B cell (primary cell): ENCODE data around the gene LDB3. TPM values are rescaled to one million over a fixed set of nuclear protein-coding genes. Genes with fewer than 3 reads are reported as not detected.

ENCODE experiments used
- ATAC-seq: fragments of 200-7000 bp; cut with Tn5 transposase; one replicate; pipeline ENCODE4 v1.10.0; 2021; ENCODE audit warnings: low read depth, mild to moderate bottlenecking, moderate number of reproducible peaks, moderate library complexity
- CTCF ChIA-PET: fragments of 350-600 bp; sonication (Branson Sonifier 250); formaldehyde crosslinking; loops from one replicate; lab custom pipeline; 2021; ENCODE audit warnings: antibody characterized with exemption, inconsistent platforms; lab: Charles Lee
- POLR2A ChIA-PET: fragments of 350-600 bp; sonication (Branson Sonifier 250); formaldehyde crosslinking; loops from one replicate; lab custom pipeline; 2021; ENCODE audit warnings: antibody characterized with exemption; lab: Charles Lee
- DNase-seq: peaks from one replicate; pipeline ENCODE4 v3.0.0; 2013
- H2AFZ ChIP-seq: 2 replicates; pipeline ENCODE4 v1.6.1; 2012; ENCODE audit warnings: mild to moderate bottlenecking, low read depth, low read length; ENCODE audit not compliant: insufficient read depth, poor library complexity, severe bottlenecking
- H3K27ac ChIP-seq, 2 donors: 1 replicate in 1 of 2; 2 replicates in 1 of 2; pipeline ENCODE4 v1.5.1; 2012 to 2013; ENCODE audit warnings: low read length in 2 of 2, mild to moderate bottlenecking in 2 of 2, moderate library complexity in 1 of 2
- H3K27me3 ChIP-seq, 4 experiments: fragments of 200-600 bp in 1 of 4; sonication (generic) in 1 of 4; replicated peaks in 1 of 4; 1 replicate in 2 of 4; 2 replicates in 2 of 4; pipeline versions ENCODE4 v1.6.1 to v1.7.0; 2013 to 2016; ENCODE audit warnings: low read length in 3 of 4, mild to moderate bottlenecking in 2 of 4, mixed read lengths in 1 of 4, moderate library complexity in 1 of 4; ENCODE audit not compliant: insufficient read depth in 4 of 4, control insufficient read depth in 3 of 4; ENCODE audit errors: control extremely low read depth in 1 of 4
- H3K36me3 ChIP-seq, 2 experiments: replicated peaks in 1 of 2; 1 replicate in 1 of 2; 2 replicates in 1 of 2; pipeline versions ENCODE4 v1.6.1 to v1.7.1; 2013; ENCODE audit warnings: low read length in 1 of 2; ENCODE audit not compliant: insufficient read depth in 2 of 2, control insufficient read depth in 1 of 2; ENCODE audit errors: control extremely low read depth in 1 of 2, extremely low read depth in 1 of 2
- H3K4me1 ChIP-seq, 2 donors: fragments of 200-600 bp in 1 of 2; sonication (generic) in 1 of 2; 1 replicate in 1 of 2; 2 replicates in 1 of 2; pipeline versions ENCODE4 v1.5.1 to v1.6.1; 2013 to 2017; ENCODE audit warnings: low read length in 2 of 2; ENCODE audit not compliant: control insufficient read depth in 2 of 2, insufficient read depth in 2 of 2
- H3K4me2 ChIP-seq: replicated peaks from 2 replicates; pipeline ENCODE3; 2012; ENCODE audit warnings: mild to moderate bottlenecking, low read depth, low read length; ENCODE audit not compliant: poor library complexity, severe bottlenecking
- H3K4me3 ChIP-seq, 5 experiments: fragments of 200-600 bp in 1 of 5; sonication (generic) in 1 of 5; 1 replicate in 3 of 5; 2 replicates in 2 of 5; pipeline versions ENCODE4 v1.5.1 to v1.7.0; 2011 to 2016; ENCODE audit warnings: low read length in 4 of 5, mild to moderate bottlenecking in 4 of 5, low read depth in 2 of 5, control low read depth in 1 of 5, moderate library complexity in 1 of 5; ENCODE audit not compliant: insufficient read depth in 1 of 5; ENCODE audit errors: control extremely low read depth in 1 of 5, extremely low read depth in 1 of 5
- H3K79me2 ChIP-seq: fragments of 200-600 bp; sonication (generic); one replicate; pipeline ENCODE4 v1.6.0; 2016; ENCODE audit warnings: low read length; ENCODE audit not compliant: control insufficient read depth, insufficient read depth
- H3K9ac ChIP-seq: fragments of 200-600 bp; sonication (generic); 2 replicates; pipeline ENCODE4 v1.6.1; 2017; ENCODE audit warnings: mild to moderate bottlenecking, low read length, moderate library complexity
- H3K9me3 ChIP-seq, 3 donors: one replicate each; pipeline versions ENCODE4 v1.6.1 to v1.7.1; 2013; ENCODE audit warnings: low read length in 2 of 3; ENCODE audit not compliant: control insufficient read depth in 2 of 3, insufficient read depth in 1 of 3; ENCODE audit errors: control extremely low read depth in 1 of 3
- H4K20me1 ChIP-seq: 2 replicates; pipeline ENCODE4 v1.6.0; 2012; ENCODE audit warnings: mild to moderate bottlenecking, low read length; ENCODE audit not compliant: insufficient read depth, control insufficient read depth, poor library complexity, severe bottlenecking
- H3K27ac Mint-ChIP-seq: one replicate; pipeline ENCODE4 v1.8.0; 2021; ENCODE audit warnings: mixed read lengths
- H3K27me3 Mint-ChIP-seq: one replicate; pipeline ENCODE4 v1.8.0; 2021; ENCODE audit warnings: mixed read lengths
- H3K4me1 Mint-ChIP-seq: one replicate; pipeline ENCODE4 v1.8.0; 2021; ENCODE audit warnings: mixed read lengths
- H3K4me3 Mint-ChIP-seq: one replicate; pipeline ENCODE4 v1.8.0; 2021; ENCODE audit warnings: mixed read lengths
- H3K9me3 Mint-ChIP-seq: one replicate; pipeline ENCODE4 v1.8.0; 2022; ENCODE audit warnings: mixed read lengths; ENCODE audit not compliant: insufficient read depth
- EZH2 ChIP-seq: IDR thresholded peaks from 2 replicates; pipeline ENCODE4 v1.6.1; 2012; ENCODE audit warnings: borderline replicate concordance, low read depth, mild to moderate bottlenecking, moderate library complexity, low read length; ENCODE audit not compliant: insufficient read depth, poor library complexity, severe bottlenecking
- WGBS: methylation state at CpG from one replicate; pipeline ENCODE4 v1.1.5; 2013; ENCODE audit warnings: missing lambda C conversion rate; ENCODE audit not compliant: insufficient coverage; 5-methylcytosine and 5-hydroxymethylcytosine counted together
- intact Hi-C: fragments of 100-400 bp; cut with micrococcal nuclease; formaldehyde crosslinking; loops from one replicate; pipeline ENCODE4 v1.10.0; 2022
- polyA plus RNA-seq: library from polyadenylated mRNA; depleted of rRNA; stranded (reverse); fragments of >200 nt; gene quantifications from 2 replicates; pipeline ENCODE4 v1.2.3, GENCODE V29; 2012
- total RNA-seq, 2 donors: library from RNA; stranded (reverse); fragments of 120-200 nt in 1 of 2; gene quantifications; 1 replicate in 1 of 2; 2 replicates in 1 of 2; pipeline versions ENCODE4 v1.2.3 to v1.2.4, GENCODE V29; 2013 to 2022
- TF ChIP-seq, protein P1 (sequence below): fragments of 200-600 bp; IDR thresholded peaks from one replicate; pipeline ENCODE4 v1.8.0; 2022; ENCODE audit warnings: antibody characterized with exemption, mild to moderate bottlenecking

Gene LDB3
- total and polyA plus RNA-seq, 2 donors (not counting 1 experiment from before 2014, with no cell fraction given) = 0.01 to 0.07 TPM

DNA sequence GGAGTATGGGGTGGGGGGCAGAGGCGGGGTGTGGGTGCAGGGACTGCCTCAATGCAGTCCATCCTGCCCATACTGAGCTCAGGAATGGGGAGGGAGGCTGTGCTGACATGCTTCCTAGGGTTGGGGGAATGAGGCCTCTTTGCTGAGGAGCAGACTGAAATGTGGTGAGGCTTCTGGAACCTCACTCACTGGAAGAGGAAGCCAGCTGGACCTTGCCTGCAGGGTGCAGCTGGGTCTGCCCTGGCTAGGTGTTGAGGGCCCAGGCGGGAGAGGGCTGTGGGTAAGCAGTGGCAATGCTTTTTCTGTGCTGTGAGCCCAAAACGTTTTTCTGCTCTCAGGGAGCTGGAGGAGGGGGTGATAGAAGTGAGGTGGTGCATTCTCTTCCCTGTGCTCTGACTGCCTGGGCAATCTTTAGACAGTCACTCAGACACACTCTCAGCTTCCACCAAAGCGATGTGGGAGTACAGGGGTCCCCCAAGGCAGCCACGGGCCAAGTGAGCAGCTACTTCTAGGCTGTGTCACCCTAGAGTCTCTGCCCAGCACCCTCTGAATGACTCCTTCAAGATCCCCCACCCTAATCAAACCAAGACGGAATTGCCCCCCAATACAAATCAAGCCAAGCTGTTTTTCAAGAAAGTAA, 47.0 kb downstream of the LDB3 start:
- Histone ChIP-seq H3K4me1 (peaks cover 9 to 14% of the 10 kb centered on the region in 2 donors), H3K27me3 (peaks cover 0 to 4% (median under 1%) of the 10 kb centered on the region in 4 experiments), H4K20me1 (no peaks in the 10 kb centered on the region), H3K4me2 (no peak overlapping the region), H3K27ac (no peak overlapping the region), H3K4me3 (no peak overlapping the region), H3K36me3 (no peaks in the 10 kb centered on the region), H3K9ac (no peak overlapping the region), H3K9me3 (peaks cover 0 to 7% (median 0%) of the 10 kb centered on the region in 3 donors), H2AFZ (no peak overlapping the region), H3K79me2 (no peaks in the 10 kb centered on the region)
- intact Hi-C loops = no loop called here
- no peaks in the 10 kb centered on the region for H3K9me3 Mint-ChIP-seq
- TF ChIP-seq, protein P1, sequence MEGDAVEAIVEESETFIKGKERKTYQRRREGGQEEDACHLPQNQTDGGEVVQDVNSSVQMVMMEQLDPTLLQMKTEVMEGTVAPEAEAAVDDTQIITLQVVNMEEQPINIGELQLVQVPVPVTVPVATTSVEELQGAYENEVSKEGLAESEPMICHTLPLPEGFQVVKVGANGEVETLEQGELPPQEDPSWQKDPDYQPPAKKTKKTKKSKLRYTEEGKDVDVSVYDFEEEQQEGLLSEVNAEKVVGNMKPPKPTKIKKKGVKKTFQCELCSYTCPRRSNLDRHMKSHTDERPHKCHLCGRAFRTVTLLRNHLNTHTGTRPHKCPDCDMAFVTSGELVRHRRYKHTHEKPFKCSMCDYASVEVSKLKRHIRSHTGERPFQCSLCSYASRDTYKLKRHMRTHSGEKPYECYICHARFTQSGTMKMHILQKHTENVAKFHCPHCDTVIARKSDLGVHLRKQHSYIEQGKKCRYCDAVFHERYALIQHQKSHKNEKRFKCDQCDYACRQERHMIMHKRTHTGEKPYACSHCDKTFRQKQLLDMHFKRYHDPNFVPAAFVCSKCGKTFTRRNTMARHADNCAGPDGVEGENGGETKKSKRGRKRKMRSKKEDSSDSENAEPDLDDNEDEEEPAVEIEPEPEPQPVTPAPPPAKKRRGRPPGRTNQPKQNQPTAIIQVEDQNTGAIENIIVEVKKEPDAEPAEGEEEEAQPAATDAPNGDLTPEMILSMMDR = no peak
- no peak for TF ChIP-seq EZH2
- H3K4me1 Mint-ChIP-seq = peaks cover 11% of the 10 kb centered on the region
- POLR2A ChIA-PET = no interaction called here
- WGBS = 87% methylated on average over 4 of the region's 6 CpGs
- DNase-seq (no peak), ATAC-seq (no peak)
- CTCF ChIA-PET = interaction anchor here (0.6 kb wide), 1 partner anchor 434 kb away, joined by 4 read pairs; no protein-coding TSS in a partner anchor
- H3K27ac Mint-ChIP-seq = no peak overlapping the region
- H3K4me3 Mint-ChIP-seq = no peak overlapping the region
- peaks cover 3% of the 10 kb centered on the region for H3K27me3 Mint-ChIP-seq

DNA sequence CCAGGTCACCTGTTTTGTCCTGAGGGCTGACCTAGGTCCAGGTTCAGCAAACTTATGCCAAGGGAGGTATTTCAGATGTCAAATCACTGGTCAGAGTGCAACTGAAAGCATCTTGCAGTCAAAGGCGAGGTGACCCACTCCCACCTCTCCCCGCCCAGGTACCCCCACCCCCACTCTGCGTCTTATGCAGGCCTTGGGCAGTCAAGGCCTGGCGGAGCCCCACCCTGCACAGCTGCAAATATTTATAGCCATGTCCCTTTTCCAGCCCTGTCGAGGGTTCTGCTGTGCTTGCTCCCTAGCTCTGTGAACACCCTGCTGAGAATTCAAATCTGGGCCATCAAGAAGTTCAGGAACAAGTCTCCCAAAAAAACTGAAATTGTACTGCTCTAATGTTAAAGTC, 47.5 kb downstream of the LDB3 start:
- H3K27me3 ChIP-seq = peaks cover 0 to 4% (median under 1%) of the 10 kb centered on the region in 4 experiments
- peaks cover 6% of the 10 kb centered on the region for H3K4me1 Mint-ChIP-seq
- H3K27ac ChIP-seq = no peak overlapping the region
- H3K4me3 ChIP-seq = no peak overlapping the region
- H3K79me2 ChIP-seq = no peaks in the 10 kb centered on the region
- intact Hi-C loops = no loop called here
- ATAC-seq (no peak), DNase-seq (no peak)
- ChIA-PET POLR2A (no interaction called here), CTCF (interaction anchor here (0.6 kb wide), 1 partner anchor 434 kb away, joined by 4 read pairs; no protein-coding TSS in a partner anchor)
- H3K9me3 ChIP-seq = peaks cover 0 to under 1% (median 0%) of the 10 kb centered on the region in 3 donors
- no peak overlapping the region for H3K9ac ChIP-seq
- no peaks in the 10 kb centered on the region for H3K9me3 Mint-ChIP-seq
- no peak overlapping the region for H3K4me3 Mint-ChIP-seq
- no peaks in the 10 kb centered on the region for H4K20me1 ChIP-seq
- 93% methylated on average over 5 of the region's 5 CpGs for WGBS
- H3K36me3 ChIP-seq = no peaks in the 10 kb centered on the region
- H3K27ac Mint-ChIP-seq = no peak overlapping the region
- H3K4me2 ChIP-seq = no peak overlapping the region
- H3K27me3 Mint-ChIP-seq = peaks cover 7% of the 10 kb centered on the region
- H3K4me1 ChIP-seq = peaks cover 6 to 10% of the 10 kb centered on the region in 2 donors
- no peak for TF ChIP-seq EZH2
- TF ChIP-seq, protein P1 = no peak
- H2AFZ ChIP-seq = no peak overlapping the region
